Endothelial cell of umbilical vein (primary cell): ENCODE results near the gene CHERP.

Experiments used
- EZH2 ChIP-seq: IDR thresholded peaks from 2 replicates; pipeline ENCODE4 v1.6.1; 2012; ENCODE audit warnings: borderline replicate concordance, low read depth, mild to moderate bottlenecking, moderate library complexity, low read length, inconsistent platforms; ENCODE audit not compliant: severe bottlenecking
- POLR2A ChIP-seq: IDR thresholded peaks from 2 replicates; pipeline ENCODE4 v1.6.1; 2012; ENCODE audit warnings: low read depth, mild to moderate bottlenecking, control low read depth, low read length

DNA sequence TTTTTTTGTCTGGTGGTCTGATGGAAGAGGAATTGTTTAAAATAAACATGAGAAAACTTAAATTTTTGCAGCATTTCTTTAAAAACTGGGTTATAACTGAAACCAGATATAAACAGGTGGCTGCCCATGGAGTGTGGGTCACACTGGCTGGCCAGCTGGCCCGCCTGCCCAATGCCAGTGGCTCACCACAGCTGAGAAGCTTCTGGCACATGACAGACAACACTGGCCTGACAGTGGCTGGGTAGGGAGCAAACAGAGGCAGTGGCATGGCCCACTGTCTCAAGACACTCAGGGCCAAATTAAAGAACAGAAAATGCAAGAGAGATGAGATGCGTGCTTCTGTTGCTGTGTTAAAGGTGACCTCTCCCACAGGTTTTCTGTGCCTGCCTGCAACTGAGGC is 33.0 kb upstream of the CHERP start:
- no peak for TF ChIP-seq POLR2A
- no peak for TF ChIP-seq EZH2
